WERI-Rb-1 (cell line): ENCODE measurements around the gene NAV2.

Experiments used
- DNase-seq: peaks from one replicate; pipeline ENCODE4 v3.0.0-alpha.2; 2020
- H3K27ac ChIP-seq: fragments of 250-450 bp; sonication (Bioruptor Pico); 2 replicates; pipeline ENCODE4 v1.5.1; 2020; ENCODE audit warnings: mild to moderate bottlenecking, moderate library complexity
- H3K27me3 ChIP-seq: fragments of 250-450 bp; sonication (Bioruptor Pico); 2 replicates; pipeline ENCODE4 v1.5.1; 2021; ENCODE audit warnings: mild to moderate bottlenecking, low read depth, moderate library complexity; ENCODE audit not compliant: insufficient read depth, severe bottlenecking
- H3K36me3 ChIP-seq: fragments of 250-450 bp; sonication (Bioruptor Pico); 2 replicates; pipeline ENCODE4 v1.5.1; 2020; ENCODE audit warnings: mild to moderate bottlenecking, moderate library complexity
- H3K4me3 ChIP-seq: 2 replicates; pipeline ENCODE4 v1.5.1; 2011; ENCODE audit warnings: low read depth, mild to moderate bottlenecking, control low read depth, low read length
- H3K9me3 ChIP-seq: fragments of 250-450 bp; sonication (Bioruptor Pico); 2 replicates; pipeline ENCODE4 v1.5.1; 2021; ENCODE audit warnings: mild to moderate bottlenecking, moderate library complexity; ENCODE audit not compliant: severe bottlenecking
- TF ChIP-seq, protein P1 (sequence below): IDR thresholded peaks from 2 replicates; pipeline ENCODE4 v1.5.1; 2011; ENCODE audit warnings: low read depth, mild to moderate bottlenecking, control low read depth, inconsistent platforms, low read length

Gene NAV2

DNA sequence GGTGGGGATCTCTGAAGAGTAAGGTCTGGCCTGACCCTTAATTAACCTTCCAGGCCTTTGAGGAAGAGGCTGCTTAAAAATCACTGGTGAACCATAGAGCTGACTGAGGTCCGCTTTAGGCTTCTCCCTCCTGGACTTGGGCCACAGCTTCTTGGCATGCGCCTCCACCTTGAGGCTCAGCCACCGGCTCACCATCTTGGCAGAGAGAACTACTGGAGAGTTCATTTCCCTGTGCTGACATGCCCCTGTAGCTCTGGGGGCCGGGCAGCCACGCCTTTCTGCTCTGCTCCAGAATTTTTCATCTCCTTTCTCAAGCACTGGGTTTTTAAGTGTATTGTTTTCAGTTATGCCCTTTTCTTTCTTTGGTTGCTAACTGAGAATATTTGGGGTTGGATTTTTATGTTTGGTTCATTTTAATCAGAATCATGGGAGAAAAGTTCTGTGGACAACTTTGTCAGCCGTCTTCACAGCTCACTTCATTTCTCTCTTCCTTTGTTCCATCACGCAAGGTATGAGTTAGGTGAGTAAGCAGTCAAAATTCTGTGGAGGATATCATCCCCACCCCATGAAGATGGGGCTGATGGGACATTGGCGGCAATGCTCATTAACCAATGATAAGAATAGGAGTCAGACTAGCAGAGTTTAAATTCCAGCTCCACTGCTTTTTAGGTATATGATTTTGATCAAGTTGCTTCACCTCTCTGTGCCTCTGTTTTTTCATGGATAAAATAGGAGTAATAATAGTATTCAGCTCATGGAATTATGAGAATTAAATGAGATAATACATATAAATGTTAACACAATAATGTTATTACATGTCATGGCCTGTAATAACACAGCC lies 343.7 kb downstream of the NAV2 start:
- H3K36me3 ChIP-seq: peaks cover 98% of the 10 kb centered on the region
- H3K9me3 ChIP-seq: no peaks in the 10 kb centered on the region
- TF ChIP-seq, protein P1, sequence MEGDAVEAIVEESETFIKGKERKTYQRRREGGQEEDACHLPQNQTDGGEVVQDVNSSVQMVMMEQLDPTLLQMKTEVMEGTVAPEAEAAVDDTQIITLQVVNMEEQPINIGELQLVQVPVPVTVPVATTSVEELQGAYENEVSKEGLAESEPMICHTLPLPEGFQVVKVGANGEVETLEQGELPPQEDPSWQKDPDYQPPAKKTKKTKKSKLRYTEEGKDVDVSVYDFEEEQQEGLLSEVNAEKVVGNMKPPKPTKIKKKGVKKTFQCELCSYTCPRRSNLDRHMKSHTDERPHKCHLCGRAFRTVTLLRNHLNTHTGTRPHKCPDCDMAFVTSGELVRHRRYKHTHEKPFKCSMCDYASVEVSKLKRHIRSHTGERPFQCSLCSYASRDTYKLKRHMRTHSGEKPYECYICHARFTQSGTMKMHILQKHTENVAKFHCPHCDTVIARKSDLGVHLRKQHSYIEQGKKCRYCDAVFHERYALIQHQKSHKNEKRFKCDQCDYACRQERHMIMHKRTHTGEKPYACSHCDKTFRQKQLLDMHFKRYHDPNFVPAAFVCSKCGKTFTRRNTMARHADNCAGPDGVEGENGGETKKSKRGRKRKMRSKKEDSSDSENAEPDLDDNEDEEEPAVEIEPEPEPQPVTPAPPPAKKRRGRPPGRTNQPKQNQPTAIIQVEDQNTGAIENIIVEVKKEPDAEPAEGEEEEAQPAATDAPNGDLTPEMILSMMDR: no peak
- DNase-seq: no peak
- no peak overlapping the region for H3K4me3 ChIP-seq
- no peak overlapping the region for H3K27ac ChIP-seq
- no peaks in the 10 kb centered on the region for H3K27me3 ChIP-seq

DNA sequence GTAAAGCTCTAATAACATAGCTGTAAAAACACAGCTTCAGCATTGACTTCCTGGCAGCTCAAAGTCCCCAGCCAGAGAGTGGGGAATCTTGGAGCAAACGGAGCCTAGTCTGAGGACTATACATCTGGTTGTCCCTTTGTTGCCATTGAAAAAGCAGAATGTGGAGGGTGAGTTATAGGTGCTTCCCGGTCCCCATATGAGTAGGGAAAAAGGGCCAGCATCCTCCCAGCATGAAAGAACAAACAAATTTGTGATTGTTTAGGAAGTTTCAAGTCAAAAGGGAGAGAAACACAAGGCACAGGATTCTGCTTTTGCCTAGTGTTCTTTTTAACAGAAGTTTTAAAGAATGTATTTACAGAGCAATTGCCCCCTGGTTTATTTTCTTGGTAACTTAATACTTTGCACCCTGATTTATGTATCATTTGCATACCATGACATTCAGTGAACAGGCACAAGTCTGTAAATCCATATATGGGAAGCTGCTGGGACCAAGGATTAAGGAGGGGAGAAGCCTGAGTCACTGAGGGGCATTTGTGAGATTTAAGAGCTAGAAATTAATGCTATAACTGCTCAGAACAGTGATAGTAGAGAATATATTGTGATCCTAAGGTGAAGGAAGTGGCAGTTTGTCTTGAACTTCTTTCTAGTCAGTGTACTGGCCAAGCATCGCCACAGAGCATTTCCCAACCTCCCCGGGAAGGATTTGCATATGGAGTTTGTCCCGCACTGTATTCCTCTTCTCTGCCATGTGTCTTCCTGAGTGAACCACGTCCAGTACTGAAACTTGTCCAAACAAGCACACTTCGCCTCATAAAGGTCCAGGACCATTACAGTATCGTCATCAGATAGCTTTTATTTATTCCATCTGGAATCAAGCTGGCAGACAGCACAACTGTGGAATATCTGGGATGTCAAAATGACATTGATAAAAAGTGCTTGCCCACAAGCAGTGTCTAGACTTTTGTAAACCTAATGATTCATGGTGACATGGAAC lies 344.6 kb downstream of the NAV2 start:
- no peak for DNase-seq
- no peak overlapping the region for H3K27ac ChIP-seq
- TF ChIP-seq, protein P1: no peak

DNA sequence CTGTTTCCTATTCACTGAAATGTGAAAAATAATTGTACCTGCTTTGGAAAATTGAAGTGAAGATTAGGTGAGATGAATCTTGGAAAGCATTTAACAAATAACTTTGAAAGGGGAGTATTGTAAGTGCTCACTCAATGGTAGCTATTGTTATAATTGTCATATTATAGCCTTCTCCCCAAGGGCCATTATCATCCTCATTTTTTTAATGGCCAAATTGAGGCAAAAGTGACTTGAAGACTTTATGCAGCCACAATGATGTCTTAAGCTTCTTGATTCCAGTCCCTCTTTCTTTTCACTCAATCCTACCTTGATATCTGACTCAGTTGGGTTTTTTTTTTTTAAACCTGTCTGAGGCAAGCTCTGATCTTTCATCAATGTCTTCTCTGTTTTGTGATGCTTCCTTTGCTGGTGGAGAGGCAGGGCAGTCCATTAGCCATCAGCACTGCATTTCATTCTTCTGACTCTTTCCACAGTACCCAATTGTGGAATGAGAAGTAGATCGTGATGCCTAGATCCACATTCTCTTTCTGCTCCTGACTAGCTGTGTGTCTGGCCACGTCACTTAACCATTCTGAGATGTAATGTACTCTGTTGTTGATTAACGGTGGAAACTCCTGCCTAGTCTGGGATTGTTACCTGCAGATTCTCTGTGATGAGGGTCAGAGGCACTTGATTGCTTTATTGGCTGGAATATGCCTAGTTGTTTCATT lies 346.3 kb downstream of the NAV2 start:
- TF ChIP-seq, protein P1: no peak
- H3K9me3 ChIP-seq: no peaks in the 10 kb centered on the region
- H3K27ac ChIP-seq: no peak overlapping the region
- H3K36me3 ChIP-seq: peaks cover 100% of the 10 kb centered on the region
- H3K4me3 ChIP-seq: no peak overlapping the region
- no peaks in the 10 kb centered on the region for H3K27me3 ChIP-seq
- no peak for DNase-seq

More for the DNA sequence above, 344.6 kb downstream of the NAV2 start:
- Histone ChIP-seq H3K27me3 (no peaks in the 10 kb centered on the region), H3K36me3 (peaks cover 98% of the 10 kb centered on the region), H3K9me3 (no peaks in the 10 kb centered on the region), H3K4me3 (no peak overlapping the region)

- no peaks in the 10 kb centered on the region for H3K9me3 ChIP-seq
- H3K36me3 ChIP-seq: peaks cover 96% of the 10 kb centered on the region
- H3K4me3 ChIP-seq: no peak overlapping the region
- no peak overlapping the region for H3K27ac ChIP-seq
- H3K27me3 ChIP-seq: no peaks in the 10 kb centered on the region
- TF ChIP-seq, protein P1: no peak
- no peak for DNase-seq
Measured at GRCh38 chr11:20059587-20060021, 347.0 kb downstream of the NAV2 start.

DNA sequence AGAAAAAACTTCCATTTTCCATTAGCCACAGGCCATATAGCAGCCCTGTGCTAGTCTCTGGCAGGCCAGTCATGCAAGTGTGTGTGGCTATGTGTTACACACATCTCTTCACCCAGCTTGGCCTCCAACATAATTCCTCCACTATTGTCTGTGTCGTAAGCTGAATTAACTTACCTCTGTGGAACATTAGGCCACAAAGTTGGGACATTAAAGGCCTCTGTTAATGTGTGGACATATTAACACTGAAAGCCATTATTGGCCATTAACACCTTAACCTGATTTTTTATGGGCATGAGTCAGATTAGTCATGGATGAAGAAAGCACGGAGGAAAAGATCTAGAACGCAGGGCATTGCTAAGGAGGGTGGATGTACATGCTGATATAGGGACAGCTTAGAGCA lies 347.5 kb downstream of the NAV2 start:
- DNase-seq: no peak
- no peaks in the 10 kb centered on the region for H3K27me3 ChIP-seq
- no peaks in the 10 kb centered on the region for H3K9me3 ChIP-seq
- TF ChIP-seq, protein P1: no peak
- H3K27ac ChIP-seq: no peak overlapping the region
- H3K4me3 ChIP-seq: no peak overlapping the region
- H3K36me3 ChIP-seq: peaks cover 91% of the 10 kb centered on the region
